CD4-positive, alpha-beta T cell (primary cell): Measurements from ENCODE around the gene ZNF385D. TPM values are rescaled to one million over a fixed set of nuclear protein-coding genes. Genes with fewer than 3 reads are reported as not detected.

Experiments used
- ATAC-seq: fragments of 200-7000 bp; cut with Tn5 transposase; one replicate; pipeline ENCODE4 v1.10.0; 2022; ENCODE audit warnings: mild to moderate bottlenecking; ENCODE audit not compliant: poor library complexity
- CTCF ChIA-PET: fragments of 350-600 bp; sonication (Branson Sonifier 250); formaldehyde crosslinking; loops from one replicate; lab custom pipeline; 2021; ENCODE audit warnings: antibody characterized with exemption, inconsistent platforms; lab: Charles Lee
- POLR2A ChIA-PET: fragments of 350-600 bp; sonication (Branson Sonifier 250); formaldehyde crosslinking; loops from one replicate; lab custom pipeline; 2021; ENCODE audit warnings: antibody characterized with exemption, inconsistent platforms; lab: Charles Lee
- DNase-seq, 14 experiments: peaks; one replicate each; pipeline ENCODE4 v3.0.0-alpha.2; 2013 to 2020; ENCODE audit warnings: mixed read lengths in 2 of 14
- H3K27ac ChIP-seq, 2 donors: one replicate each; pipeline versions ENCODE4 v1.5.1 to v1.7.0; 2013; ENCODE audit warnings: low read length in 2 of 2, low read depth in 1 of 2, mild to moderate bottlenecking in 1 of 2
- H3K27me3 ChIP-seq, 2 experiments: 1 replicate in 1 of 2; 2 replicates in 1 of 2; pipeline versions ENCODE4 v1.6.1 to v1.7.0; 2013; ENCODE audit warnings: low read length in 2 of 2, control low read depth in 1 of 2, mild to moderate bottlenecking in 1 of 2, moderate library complexity in 1 of 2; ENCODE audit not compliant: insufficient read depth in 2 of 2, control insufficient read depth in 1 of 2
- H3K36me3 ChIP-seq: one replicate; pipeline ENCODE4 v1.6.1; 2013; ENCODE audit warnings: low read length, control low read depth; ENCODE audit not compliant: insufficient read depth
- H3K4me1 ChIP-seq: one replicate; pipeline ENCODE4 v1.6.1; 2013; ENCODE audit warnings: low read length, control low read depth; ENCODE audit not compliant: insufficient read depth
- H3K4me3 ChIP-seq: one replicate; pipeline ENCODE4 v1.5.1; 2013; ENCODE audit warnings: mild to moderate bottlenecking, low read length, moderate library complexity
- H3K9me3 ChIP-seq, 2 experiments: 1 replicate in 1 of 2; 2 replicates in 1 of 2; pipeline versions ENCODE4 v1.6.1 to v1.7.0; 2013; ENCODE audit warnings: low read length in 2 of 2, mild to moderate bottlenecking in 2 of 2, control low read depth in 1 of 2, moderate library complexity in 1 of 2; ENCODE audit not compliant: control insufficient read depth in 1 of 2, insufficient read depth in 1 of 2
- H3K27ac Mint-ChIP-seq: one replicate; pipeline ENCODE4 v1.8.0; 2020; ENCODE audit warnings: mixed read lengths
- H3K27me3 Mint-ChIP-seq: one replicate; pipeline ENCODE4 v1.8.0; 2021; ENCODE audit warnings: mixed read lengths
- H3K36me3 Mint-ChIP-seq: one replicate; pipeline ENCODE4 v1.8.0; 2021; ENCODE audit warnings: low read depth, mixed read lengths
- H3K4me1 Mint-ChIP-seq: one replicate; pipeline ENCODE4 v1.8.0; 2021; ENCODE audit warnings: low read depth, mixed read lengths
- H3K4me3 Mint-ChIP-seq: one replicate; pipeline ENCODE4 v1.8.0; 2020; ENCODE audit warnings: mild to moderate bottlenecking, mixed read lengths
- H3K9me3 Mint-ChIP-seq: one replicate; pipeline ENCODE4 v1.8.0; 2020; ENCODE audit warnings: mixed read lengths
- intact Hi-C, 2 experiments: fragments of 100-400 bp; cut with DNase I in 1 of 2; cut with micrococcal nuclease in 1 of 2; formaldehyde crosslinking; loops; one replicate each; pipeline versions ENCODE4 v1.15.1 to v1.9.0; 2023 to 2025; cut with DNase I, micrococcal nuclease
- total RNA-seq, 174 experiments: library from RNA in 2 of 174; stranded (reverse) in 2 of 174; gene quantifications; one replicate each; pipeline ENCODE4 v1.2.3 and lab custom pipeline; 2021 to 2026
- TF ChIP-seq, protein P1 (sequence below): fragments of 200-600 bp; IDR thresholded peaks from one replicate; pipeline ENCODE4 v1.8.0; 2022; ENCODE audit warnings: antibody characterized with exemption, mild to moderate bottlenecking

Gene ZNF385D
- total RNA-seq, 2 experiments from 2014 or later: not detected

DNA sequence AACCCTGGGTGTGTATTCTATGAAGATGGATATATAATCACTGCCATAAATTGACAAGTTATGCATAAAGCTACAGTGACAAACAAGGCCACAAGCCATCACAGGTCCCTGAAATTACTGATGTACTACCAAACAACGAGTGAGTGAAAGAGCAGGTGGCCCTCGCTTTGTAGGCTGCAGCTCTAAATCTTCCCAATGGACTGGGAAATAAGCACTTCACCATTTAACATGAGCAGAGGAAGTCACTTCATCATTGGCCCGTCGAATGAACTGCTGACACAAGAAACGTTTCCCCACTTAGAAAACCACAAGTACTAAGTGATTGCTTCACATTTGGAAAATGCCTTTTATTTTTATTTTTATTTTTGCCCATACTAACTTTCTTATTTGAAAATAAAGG, 218.0 kb downstream of the ZNF385D start:
- H3K27me3 ChIP-seq: no peaks in the 10 kb centered on the region
- no peaks in the 10 kb centered on the region for H3K4me1 Mint-ChIP-seq
- no peak overlapping the region for H3K27ac ChIP-seq
- no peaks in the 10 kb centered on the region for H3K9me3 ChIP-seq
- no peak overlapping the region for H3K4me3 ChIP-seq
- no peaks in the 10 kb centered on the region for H3K4me1 ChIP-seq
- no peaks in the 10 kb centered on the region for H3K27me3 Mint-ChIP-seq
- H3K4me3 Mint-ChIP-seq: no peak overlapping the region
- intact Hi-C loops: no loop called here
- ATAC-seq (no peak), DNase-seq (no peak)
- ChIA-PET CTCF (no interaction called here), POLR2A (no interaction called here)
- no peaks in the 10 kb centered on the region for H3K36me3 Mint-ChIP-seq
- H3K9me3 Mint-ChIP-seq: peaks cover 4% of the 10 kb centered on the region
- H3K36me3 ChIP-seq: no peaks in the 10 kb centered on the region
- H3K27ac Mint-ChIP-seq: no peak overlapping the region
- TF ChIP-seq, protein P1, sequence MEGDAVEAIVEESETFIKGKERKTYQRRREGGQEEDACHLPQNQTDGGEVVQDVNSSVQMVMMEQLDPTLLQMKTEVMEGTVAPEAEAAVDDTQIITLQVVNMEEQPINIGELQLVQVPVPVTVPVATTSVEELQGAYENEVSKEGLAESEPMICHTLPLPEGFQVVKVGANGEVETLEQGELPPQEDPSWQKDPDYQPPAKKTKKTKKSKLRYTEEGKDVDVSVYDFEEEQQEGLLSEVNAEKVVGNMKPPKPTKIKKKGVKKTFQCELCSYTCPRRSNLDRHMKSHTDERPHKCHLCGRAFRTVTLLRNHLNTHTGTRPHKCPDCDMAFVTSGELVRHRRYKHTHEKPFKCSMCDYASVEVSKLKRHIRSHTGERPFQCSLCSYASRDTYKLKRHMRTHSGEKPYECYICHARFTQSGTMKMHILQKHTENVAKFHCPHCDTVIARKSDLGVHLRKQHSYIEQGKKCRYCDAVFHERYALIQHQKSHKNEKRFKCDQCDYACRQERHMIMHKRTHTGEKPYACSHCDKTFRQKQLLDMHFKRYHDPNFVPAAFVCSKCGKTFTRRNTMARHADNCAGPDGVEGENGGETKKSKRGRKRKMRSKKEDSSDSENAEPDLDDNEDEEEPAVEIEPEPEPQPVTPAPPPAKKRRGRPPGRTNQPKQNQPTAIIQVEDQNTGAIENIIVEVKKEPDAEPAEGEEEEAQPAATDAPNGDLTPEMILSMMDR: no peak

DNA sequence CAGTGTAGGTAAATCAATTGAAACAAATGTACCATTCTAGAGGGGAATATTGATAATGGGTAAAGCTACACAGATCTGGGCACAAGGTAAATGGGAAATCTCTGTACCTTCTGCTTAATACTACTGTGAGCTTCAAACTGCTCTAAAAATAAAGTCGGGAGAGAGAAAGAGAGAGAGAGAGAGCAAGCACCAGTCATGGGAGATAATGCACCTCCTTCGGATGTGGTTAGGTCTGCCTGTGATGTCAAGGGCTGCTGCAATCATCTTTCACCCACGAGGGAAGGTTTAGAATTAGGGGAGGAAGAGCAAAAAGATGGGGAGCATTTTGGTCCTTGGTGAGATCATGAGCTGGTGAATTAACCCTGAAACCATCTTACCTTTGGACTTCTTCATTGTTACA, 219.1 kb downstream of the ZNF385D start:
- H3K4me3 ChIP-seq: no peak overlapping the region
- no peaks in the 10 kb centered on the region for H3K9me3 ChIP-seq
- Mint-ChIP-seq H3K9me3 (no peaks in the 10 kb centered on the region), H3K27ac (no peak overlapping the region), H3K4me1 (no peaks in the 10 kb centered on the region), H3K4me3 (no peak overlapping the region), H3K36me3 (no peaks in the 10 kb centered on the region), H3K27me3 (no peaks in the 10 kb centered on the region)
- no peak for DNase-seq
- ChIA-PET POLR2A (no interaction called here), CTCF (interaction anchor here (1.0 kb wide), 1 partner anchor 8 kb away, joined by 3 read pairs; no protein-coding TSS in a partner anchor)
- H3K27ac ChIP-seq: no peak overlapping the region
- no peaks in the 10 kb centered on the region for H3K4me1 ChIP-seq
- no peaks in the 10 kb centered on the region for H3K36me3 ChIP-seq
- H3K27me3 ChIP-seq: no peaks in the 10 kb centered on the region
- no peak for ATAC-seq
- TF ChIP-seq, protein P1: no peak
- intact Hi-C loops: no loop called here

DNA sequence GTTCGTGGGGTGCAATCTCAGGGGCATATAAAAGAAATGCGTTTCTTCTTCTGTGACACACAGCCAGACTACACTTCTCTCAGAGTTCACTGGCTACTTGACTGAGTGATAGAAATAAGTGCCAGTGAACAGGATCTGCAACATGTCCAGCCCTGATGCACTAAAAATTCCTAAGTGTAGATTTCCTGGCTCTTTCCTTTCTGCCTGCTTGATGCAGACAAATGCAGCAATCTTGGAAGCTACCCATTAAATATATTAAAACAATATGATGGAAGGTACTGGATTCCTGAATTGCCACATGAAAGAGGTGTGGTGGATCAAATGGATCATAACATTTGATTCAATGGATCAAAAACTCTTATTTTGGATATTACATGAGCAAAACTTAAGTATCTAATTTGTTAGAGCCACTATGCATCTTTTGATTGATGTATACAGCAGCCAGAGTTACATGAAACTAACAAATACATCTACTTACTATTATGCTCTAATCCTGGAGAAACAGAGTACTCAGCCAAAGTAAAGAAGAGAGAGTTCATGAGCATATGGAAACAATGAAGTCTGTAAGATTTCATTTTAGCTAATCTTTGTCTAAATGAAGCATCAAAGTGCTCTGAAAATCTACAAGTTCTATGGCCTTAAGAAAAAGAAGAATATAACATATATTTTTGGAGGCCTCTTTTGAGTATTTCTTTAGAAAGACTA, 222.6 kb downstream of the ZNF385D start:
- peaks cover 2% of the 10 kb centered on the region for H3K9me3 Mint-ChIP-seq
- DNase-seq: no peak
- H3K27ac Mint-ChIP-seq: no peak overlapping the region
- no peaks in the 10 kb centered on the region for H3K36me3 Mint-ChIP-seq
- no peak overlapping the region for H3K4me3 Mint-ChIP-seq
- no peaks in the 10 kb centered on the region for H3K9me3 ChIP-seq
- POLR2A ChIA-PET: no interaction called here
- intact Hi-C loops: no loop called here
- no peaks in the 10 kb centered on the region for H3K27me3 ChIP-seq
- H3K27ac ChIP-seq: no peak overlapping the region
- no peaks in the 10 kb centered on the region for H3K27me3 Mint-ChIP-seq
- H3K4me1 ChIP-seq: no peaks in the 10 kb centered on the region
- H3K4me3 ChIP-seq: no peak overlapping the region
- TF ChIP-seq, protein P1: no peak
- CTCF ChIA-PET: no interaction called here
- no peaks in the 10 kb centered on the region for H3K4me1 Mint-ChIP-seq
- no peak for ATAC-seq
- no peaks in the 10 kb centered on the region for H3K36me3 ChIP-seq
